ENCODE data around the gene NFKBIZ. TPM values are rescaled to one million over a fixed set of nuclear protein-coding genes. Genes with fewer than 3 reads are reported as not detected.

NFKBIZ gene
- total RNA-seq, 1 donor from 2014 or later = 39.6 TPM

DNA sequence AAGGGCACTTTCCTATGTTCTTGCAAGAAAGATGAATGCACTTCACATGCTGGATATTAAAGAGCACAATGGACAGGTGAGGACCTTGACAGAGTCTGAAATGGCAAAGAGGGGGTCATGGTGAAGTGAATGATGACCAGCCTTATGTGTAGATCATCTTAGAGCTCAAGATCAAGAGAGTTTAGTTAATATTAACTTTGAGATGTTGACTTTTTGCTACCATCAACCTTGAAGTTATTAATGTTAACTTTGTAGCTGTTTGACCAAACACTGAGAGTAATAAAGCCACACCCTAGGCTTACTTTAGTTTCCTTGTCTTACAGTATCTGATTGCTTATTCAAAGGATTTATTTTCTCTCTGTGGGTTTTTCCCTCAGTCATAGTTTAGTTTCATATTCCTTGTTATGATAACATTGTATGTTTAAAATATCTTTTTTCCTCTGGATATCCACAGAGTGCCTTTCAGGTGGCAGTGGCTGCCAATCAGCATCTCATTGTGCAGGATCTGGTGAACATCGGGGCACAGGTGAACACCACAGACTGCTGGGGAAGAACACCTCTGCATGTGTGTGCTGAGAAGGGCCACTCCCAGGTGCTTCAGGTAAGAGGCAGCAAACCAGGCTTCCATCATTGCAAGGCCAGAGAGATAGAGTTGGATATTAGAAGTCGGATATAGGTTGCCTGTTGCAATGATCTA lies 5.4 kb downstream of the NFKBIZ start:
- FAIRE-seq (no peak), DNase-seq (ENCODE audit: low read depth) (no peak)
- no peak for TF ChIP-seq EZH2 (IDR thresholded peaks at IDR 0.05; ENCODE audit: insufficient read depth, low read length)
- Mint-ChIP-seq H3K27me3 (ENCODE audit: low read depth, unreplicated experiment) (no peaks in the 10 kb centered on the region), H3K36me3 (ENCODE audit: low read depth, unreplicated experiment) (peaks cover 46% of the 10 kb centered on the region), H3K4me3 (ENCODE audit: unreplicated experiment) (no peak overlapping the region), H3K9me3 (ENCODE audit: unreplicated experiment) (no peaks in the 10 kb centered on the region), H3K4me1 (ENCODE audit: low read depth, unreplicated experiment) (peaks cover 27% of the 10 kb centered on the region), H3K27ac (ENCODE audit: unreplicated experiment) (peak overlapping the region; percentile 67)
- peaks cover 14% of the 10 kb centered on the region for H3K4me1 ChIP-seq (ENCODE audit: insufficient read depth, low read length)
- H3K9me3 ChIP-seq (ENCODE audit: insufficient read depth, low read depth, low read length) = no peaks in the 10 kb centered on the region
- peaks cover 82% of the 10 kb centered on the region for H4K20me1 ChIP-seq (ENCODE audit: insufficient read depth, low read length)
- H3K27me3 ChIP-seq (ENCODE audit: insufficient read depth, low read length) = no peaks in the 10 kb centered on the region
- peaks cover 56% of the 10 kb centered on the region for H3K79me2 ChIP-seq (ENCODE audit: insufficient read depth, low read length)
- no peak overlapping the region for H3K4me3 ChIP-seq (ENCODE audit: insufficient read depth, low read depth, low read length)
- H3K4me2 ChIP-seq (ENCODE audit: low read length) = no peak overlapping the region
- peaks cover 78% of the 10 kb centered on the region for H3K36me3 ChIP-seq (ENCODE audit: insufficient read depth, low read length)
- H3K9ac ChIP-seq (ENCODE audit: low read length) = no peak overlapping the region
- no peak overlapping the region for H3K27ac ChIP-seq (ENCODE audit: low read depth, low read length)
- no peak overlapping the region for H2AFZ ChIP-seq (ENCODE audit: low read depth, low read length)

DNA sequence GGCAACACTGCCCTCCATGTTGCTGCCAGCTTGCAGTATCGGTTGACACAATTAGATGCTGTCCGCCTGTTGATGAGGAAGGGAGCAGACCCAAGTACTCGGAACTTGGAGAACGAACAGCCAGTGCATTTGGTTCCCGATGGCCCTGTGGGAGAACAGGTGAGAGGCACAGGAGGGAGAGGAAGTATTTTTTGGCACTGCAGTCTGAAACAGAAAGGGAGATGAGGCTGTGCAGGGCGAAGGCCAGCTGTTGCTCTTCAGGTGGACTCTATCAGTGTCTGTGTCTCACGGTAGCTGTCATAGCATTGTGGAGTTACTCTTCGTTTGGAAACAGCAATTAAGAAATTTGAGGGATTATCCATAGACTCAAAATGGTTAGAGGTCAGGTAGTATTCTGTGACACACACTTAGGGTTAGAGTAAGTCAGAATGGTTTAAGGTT lies 8.0 kb downstream of the NFKBIZ start:
- Histone ChIP-seq H2AFZ (ENCODE audit: low read depth, low read length) (no peak overlapping the region), H3K9ac (ENCODE audit: low read length) (no peak overlapping the region), H3K36me3 (ENCODE audit: insufficient read depth, low read length) (peaks cover 90% of the 10 kb centered on the region), H3K4me2 (ENCODE audit: low read length) (peak overlapping the region; percentile 6), H3K79me2 (ENCODE audit: insufficient read depth, low read length) (peaks cover 31% of the 10 kb centered on the region), H3K9me3 (ENCODE audit: insufficient read depth, low read depth, low read length) (no peaks in the 10 kb centered on the region), H3K27me3 (ENCODE audit: insufficient read depth, low read length) (no peaks in the 10 kb centered on the region), H4K20me1 (ENCODE audit: insufficient read depth, low read length) (peaks cover 66% of the 10 kb centered on the region), H3K4me1 (ENCODE audit: insufficient read depth, low read length) (peaks cover 6% of the 10 kb centered on the region), H3K27ac (ENCODE audit: low read depth, low read length) (no peak overlapping the region), H3K4me3 (ENCODE audit: insufficient read depth, low read depth, low read length) (no peak overlapping the region)
- Mint-ChIP-seq H3K36me3 (ENCODE audit: low read depth, unreplicated experiment) (peaks cover 41% of the 10 kb centered on the region), H3K27me3 (ENCODE audit: low read depth, unreplicated experiment) (no peaks in the 10 kb centered on the region), H3K27ac (ENCODE audit: unreplicated experiment) (peak overlapping the region; percentile 26), H3K4me1 (ENCODE audit: low read depth, unreplicated experiment) (peaks cover 32% of the 10 kb centered on the region), H3K9me3 (ENCODE audit: unreplicated experiment) (no peaks in the 10 kb centered on the region), H3K4me3 (ENCODE audit: unreplicated experiment) (peak overlapping the region; percentile 55)
- TF ChIP-seq EZH2 (IDR thresholded peaks at IDR 0.05; ENCODE audit: insufficient read depth, low read length) = no peak
- TF ChIP-seq, protein P1, sequence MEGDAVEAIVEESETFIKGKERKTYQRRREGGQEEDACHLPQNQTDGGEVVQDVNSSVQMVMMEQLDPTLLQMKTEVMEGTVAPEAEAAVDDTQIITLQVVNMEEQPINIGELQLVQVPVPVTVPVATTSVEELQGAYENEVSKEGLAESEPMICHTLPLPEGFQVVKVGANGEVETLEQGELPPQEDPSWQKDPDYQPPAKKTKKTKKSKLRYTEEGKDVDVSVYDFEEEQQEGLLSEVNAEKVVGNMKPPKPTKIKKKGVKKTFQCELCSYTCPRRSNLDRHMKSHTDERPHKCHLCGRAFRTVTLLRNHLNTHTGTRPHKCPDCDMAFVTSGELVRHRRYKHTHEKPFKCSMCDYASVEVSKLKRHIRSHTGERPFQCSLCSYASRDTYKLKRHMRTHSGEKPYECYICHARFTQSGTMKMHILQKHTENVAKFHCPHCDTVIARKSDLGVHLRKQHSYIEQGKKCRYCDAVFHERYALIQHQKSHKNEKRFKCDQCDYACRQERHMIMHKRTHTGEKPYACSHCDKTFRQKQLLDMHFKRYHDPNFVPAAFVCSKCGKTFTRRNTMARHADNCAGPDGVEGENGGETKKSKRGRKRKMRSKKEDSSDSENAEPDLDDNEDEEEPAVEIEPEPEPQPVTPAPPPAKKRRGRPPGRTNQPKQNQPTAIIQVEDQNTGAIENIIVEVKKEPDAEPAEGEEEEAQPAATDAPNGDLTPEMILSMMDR (IDR thresholded peaks at IDR 0.05; ENCODE audit: insufficient read depth, low read depth, low read length) = no peak
- no peak for DNase-seq (ENCODE audit: low read depth)
- no peak for FAIRE-seq

DNA sequence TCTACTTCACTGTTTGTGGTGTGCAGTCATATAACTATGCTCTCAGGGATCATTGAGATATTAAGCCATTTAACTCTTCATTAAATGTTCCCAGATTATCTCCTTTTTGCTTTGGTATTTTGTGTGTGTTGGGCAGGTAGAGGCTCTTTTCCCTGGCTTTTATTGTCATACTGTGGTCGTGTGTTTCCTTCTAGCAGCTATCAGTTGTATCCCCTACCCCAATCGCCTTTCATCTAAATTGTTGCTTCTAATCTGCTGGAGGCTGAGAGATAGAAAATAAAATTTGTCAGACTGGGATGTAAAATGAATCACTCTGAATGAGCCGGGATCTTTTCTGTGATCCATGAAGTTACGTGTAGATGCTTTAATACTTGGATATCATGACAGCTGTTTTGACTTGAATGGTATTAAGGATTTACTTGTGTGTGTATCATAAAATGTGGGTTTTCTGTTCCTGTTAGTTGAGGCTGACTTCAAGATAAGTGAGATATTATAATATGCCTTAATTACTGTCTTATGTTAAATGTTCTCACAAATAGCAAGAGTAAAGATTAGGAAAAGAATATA lies 9.2 kb downstream of the NFKBIZ start:
- no peak for FAIRE-seq
- Histone ChIP-seq H3K9me3 (ENCODE audit: insufficient read depth, low read depth, low read length) (no peaks in the 10 kb centered on the region), H4K20me1 (ENCODE audit: insufficient read depth, low read length) (peaks cover 53% of the 10 kb centered on the region), H3K4me2 (ENCODE audit: low read length) (no peak overlapping the region), H3K36me3 (ENCODE audit: insufficient read depth, low read length) (peaks cover 78% of the 10 kb centered on the region), H2AFZ (ENCODE audit: low read depth, low read length) (no peak overlapping the region), H3K79me2 (ENCODE audit: insufficient read depth, low read length) (peaks cover 18% of the 10 kb centered on the region), H3K9ac (ENCODE audit: low read length) (no peak overlapping the region), H3K4me1 (ENCODE audit: insufficient read depth, low read length) (peaks cover 6% of the 10 kb centered on the region), H3K4me3 (ENCODE audit: insufficient read depth, low read depth, low read length) (no peak overlapping the region), H3K27ac (ENCODE audit: low read depth, low read length) (no peak overlapping the region), H3K27me3 (ENCODE audit: insufficient read depth, low read length) (no peaks in the 10 kb centered on the region)
- Mint-ChIP-seq H3K27me3 (ENCODE audit: low read depth, unreplicated experiment) (no peaks in the 10 kb centered on the region), H3K27ac (ENCODE audit: unreplicated experiment) (peak overlapping the region; percentile 51), H3K4me1 (ENCODE audit: low read depth, unreplicated experiment) (peaks cover 26% of the 10 kb centered on the region), H3K4me3 (ENCODE audit: unreplicated experiment) (no peak overlapping the region), H3K9me3 (ENCODE audit: unreplicated experiment) (no peaks in the 10 kb centered on the region), H3K36me3 (ENCODE audit: low read depth, unreplicated experiment) (peaks cover 31% of the 10 kb centered on the region)
- no peak for DNase-seq (ENCODE audit: low read depth)
- TF ChIP-seq, protein P1 (IDR thresholded peaks at IDR 0.05; ENCODE audit: insufficient read depth, low read depth, low read length) = no peak
- no peak for TF ChIP-seq EZH2 (IDR thresholded peaks at IDR 0.05; ENCODE audit: insufficient read depth, low read length)

Measured in astrocyte (in vitro differentiated cells and primary cell).